ENCODE data around the gene ELMO1.
A peak's percentile ranks its signal among the peaks of the same experiment; 100 is the strongest.

Gene ELMO1

DNA sequence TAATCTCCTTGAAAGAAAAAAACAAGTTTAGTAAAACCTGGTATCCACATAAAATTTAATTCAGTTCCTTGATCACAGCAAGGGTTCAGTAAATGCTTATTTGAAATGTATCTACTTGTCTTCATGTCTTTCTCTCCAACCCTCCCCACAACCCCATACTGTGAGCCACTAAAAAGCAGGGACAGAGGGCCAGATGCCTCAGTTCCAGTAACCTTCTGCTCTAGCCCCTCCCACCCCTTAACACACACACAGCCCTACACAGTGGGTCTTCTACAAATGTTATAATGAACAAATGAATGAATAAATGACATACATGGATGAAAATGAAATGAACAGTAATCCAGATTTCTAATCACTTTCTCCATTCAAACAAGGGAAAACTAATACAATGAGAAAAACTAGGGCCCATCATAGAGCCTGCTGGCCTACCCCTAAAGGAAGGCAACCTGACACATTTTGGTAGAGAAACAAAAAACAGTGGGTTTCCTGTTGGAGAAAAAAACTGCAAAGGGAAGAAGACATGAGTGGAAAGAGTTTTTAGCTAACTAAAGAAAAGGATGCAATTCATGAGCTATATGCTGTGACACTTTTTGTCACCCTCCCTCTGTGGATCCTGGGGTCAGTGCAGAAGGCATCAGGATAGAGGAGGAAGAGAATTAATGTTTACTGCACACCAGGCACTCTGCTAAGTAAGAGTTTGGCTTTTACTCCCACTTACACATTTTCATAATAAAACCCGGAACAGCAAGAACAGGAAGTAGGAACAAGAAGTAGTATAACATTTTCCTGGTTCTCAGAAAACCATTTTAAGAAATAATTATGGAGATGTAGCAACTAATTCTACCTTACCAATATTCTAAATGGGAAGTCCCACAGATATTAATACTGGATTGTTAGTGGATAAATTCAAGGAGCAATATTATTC is 38.1 kb downstream of the ELMO1 start:
- H3K27ac Mint-ChIP-seq: peak overlapping the region; percentile 68 to 96
- peaks cover 0 to 11% of the 10 kb centered on the region in 2 donors for H3K9me3 Mint-ChIP-seq
- H3K4me1 Mint-ChIP-seq: peaks cover 79% of the 10 kb centered on the region
- peak overlapping the region; percentile 56 to 65 for H3K4me3 Mint-ChIP-seq
- ATAC-seq: peak; percentile 76
- no peak for DNase-seq
- no peaks in the 10 kb centered on the region for H3K27me3 Mint-ChIP-seq

GRCh38 chr7:37409461-37409860 is 39.2 kb downstream of the ELMO1 start:
- ATAC-seq: no peak
- Mint-ChIP-seq H3K4me3 (peak overlapping the region; percentile 77 to 78), H3K9me3 (peaks cover 0 to 11% of the 10 kb centered on the region in 2 donors), H3K27ac (peak overlapping the region; percentile 5 to 96), H3K27me3 (no peaks in the 10 kb centered on the region), H3K4me1 (peaks cover 79% of the 10 kb centered on the region)
- DNase-seq: no peak

DNA sequence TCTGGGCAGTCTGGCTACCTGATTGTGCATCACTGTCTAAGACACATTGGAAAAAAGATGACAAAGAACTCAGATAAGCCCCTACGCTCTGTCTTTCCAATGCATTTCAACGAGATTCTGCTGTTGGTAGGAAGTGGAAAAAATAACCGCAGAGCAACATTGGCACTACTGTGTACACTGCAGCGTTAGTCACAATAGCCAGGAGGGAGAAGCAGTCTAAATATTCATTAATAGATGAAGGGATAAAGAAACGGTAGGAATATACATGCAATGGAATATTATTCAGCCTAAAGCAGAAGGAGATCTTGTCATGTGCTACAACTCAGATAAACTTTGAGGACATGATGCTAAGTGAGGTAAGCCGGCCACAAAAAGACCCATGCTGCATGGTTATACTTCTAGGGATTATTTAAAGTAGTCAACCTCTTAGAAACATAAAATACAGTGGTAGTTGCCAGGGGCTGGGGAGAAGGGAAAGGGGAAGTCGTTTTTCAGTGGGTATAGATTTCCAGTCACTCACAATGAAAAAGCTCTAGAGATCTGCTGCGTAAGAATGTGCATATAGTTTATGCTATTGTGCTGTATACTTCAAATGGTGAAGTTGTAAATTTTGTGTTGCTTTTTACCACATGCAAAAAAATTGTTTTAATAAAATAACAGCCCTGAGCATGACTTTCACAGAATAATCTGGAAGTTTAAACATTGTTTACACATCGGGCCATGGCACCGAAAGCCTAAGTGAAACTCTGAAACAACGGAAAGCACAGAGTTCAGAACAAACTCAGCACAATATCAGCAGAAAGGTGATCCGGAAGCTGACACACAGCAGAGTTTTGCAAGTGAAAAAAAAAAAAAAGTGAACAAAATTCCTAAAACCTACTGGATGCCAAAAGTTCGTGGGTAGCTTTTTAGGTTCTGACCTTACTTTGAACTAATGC is 40.1 kb downstream of the ELMO1 start:
- DNase-seq: no peak
- Mint-ChIP-seq H3K4me3 (peak overlapping the region; percentile 77 to 78), H3K27ac (peak overlapping the region; percentile 43 to 72), H3K4me1 (peaks cover 76% of the 10 kb centered on the region), H3K27me3 (no peaks in the 10 kb centered on the region), H3K9me3 (peaks cover 0 to 11% of the 10 kb centered on the region in 2 donors)
- peak; percentile 65 for ATAC-seq

- no peak overlapping the region for H3K4me3 Mint-ChIP-seq
- H3K27ac Mint-ChIP-seq: no peak overlapping the region
- no peak for ATAC-seq
- DNase-seq: no peak
- peaks cover 49% of the 10 kb centered on the region for H3K4me1 Mint-ChIP-seq
- peaks cover 15 to 17% of the 10 kb centered on the region in 2 donors for H3K9me3 Mint-ChIP-seq
- H3K27me3 Mint-ChIP-seq: no peaks in the 10 kb centered on the region
These were observed 43.0 kb downstream of the ELMO1 start for GRCh38 chr7:37405603-37406122.

DNA sequence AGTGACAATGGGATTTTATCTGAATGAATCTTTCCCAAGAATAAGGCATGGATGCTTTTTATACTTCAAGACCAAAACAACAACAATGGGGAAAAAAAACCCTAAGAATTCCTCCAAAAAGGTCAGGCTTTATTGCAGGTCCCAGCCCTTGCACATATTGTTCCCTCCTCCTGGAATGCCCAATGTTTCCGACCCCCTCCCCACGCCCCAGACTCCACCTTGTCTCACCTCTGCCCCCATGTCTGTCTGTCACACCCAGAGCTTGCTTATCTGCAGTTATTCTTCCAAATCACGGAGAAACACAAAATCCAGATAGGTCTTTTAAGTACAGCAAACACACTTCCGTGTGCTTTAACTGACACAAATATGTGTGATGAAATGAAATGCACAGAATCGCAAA is 43.5 kb downstream of the ELMO1 start:
- Mint-ChIP-seq H3K27ac (no peak overlapping the region), H3K4me3 (no peak overlapping the region), H3K27me3 (no peaks in the 10 kb centered on the region), H3K4me1 (peaks cover 44% of the 10 kb centered on the region), H3K9me3 (peaks cover 15 to 17% of the 10 kb centered on the region in 2 donors)
- no peak for ATAC-seq
- DNase-seq: no peak

DNA sequence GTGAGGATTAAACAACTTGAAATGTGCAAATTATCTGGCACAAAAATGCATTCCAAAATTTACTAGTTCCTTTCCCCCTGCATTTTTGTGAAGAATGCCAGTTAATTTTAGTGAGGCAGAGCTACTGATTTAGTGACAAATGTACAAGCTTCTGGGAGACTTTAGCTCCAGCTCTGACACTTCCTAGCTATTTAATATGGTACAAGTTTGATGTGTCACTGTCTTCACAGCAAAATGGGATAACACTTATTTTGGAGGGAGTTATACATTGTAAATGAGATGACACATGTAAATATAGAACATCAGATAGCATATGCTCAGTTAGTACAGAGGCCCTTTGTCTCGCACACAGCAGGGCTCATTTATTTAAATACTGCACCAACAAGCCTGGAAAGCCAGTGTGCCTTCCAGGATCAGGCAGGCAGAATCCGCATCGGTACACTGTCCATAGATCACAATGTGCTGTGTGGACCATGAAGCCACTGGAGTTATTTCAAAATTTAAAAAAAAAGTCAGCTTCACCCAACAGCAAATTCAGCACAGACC is 48.7 kb downstream of the ELMO1 start:
- peaks cover 36% of the 10 kb centered on the region for H3K4me1 Mint-ChIP-seq

GRCh38 chr7:37398403-37398802 is 50.3 kb downstream of the ELMO1 start:
- no peak overlapping the region for H3K27ac Mint-ChIP-seq
- DNase-seq (no peak), ATAC-seq (no peak)
- H3K9me3 Mint-ChIP-seq: peaks cover 15 to 17% of the 10 kb centered on the region in 2 donors
- H3K4me1 Mint-ChIP-seq: peaks cover 51% of the 10 kb centered on the region
- H3K4me3 Mint-ChIP-seq: no peak overlapping the region
- no peaks in the 10 kb centered on the region for H3K27me3 Mint-ChIP-seq

More for the DNA sequence above, 48.7 kb downstream of the ELMO1 start:
- Mint-ChIP-seq H3K9me3 (peaks cover 15 to 17% of the 10 kb centered on the region in 2 donors), H3K27ac (no peak overlapping the region), H3K4me3 (no peak overlapping the region), H3K27me3 (no peaks in the 10 kb centered on the region)
- DNase-seq (no peak), ATAC-seq (no peak)

DNA sequence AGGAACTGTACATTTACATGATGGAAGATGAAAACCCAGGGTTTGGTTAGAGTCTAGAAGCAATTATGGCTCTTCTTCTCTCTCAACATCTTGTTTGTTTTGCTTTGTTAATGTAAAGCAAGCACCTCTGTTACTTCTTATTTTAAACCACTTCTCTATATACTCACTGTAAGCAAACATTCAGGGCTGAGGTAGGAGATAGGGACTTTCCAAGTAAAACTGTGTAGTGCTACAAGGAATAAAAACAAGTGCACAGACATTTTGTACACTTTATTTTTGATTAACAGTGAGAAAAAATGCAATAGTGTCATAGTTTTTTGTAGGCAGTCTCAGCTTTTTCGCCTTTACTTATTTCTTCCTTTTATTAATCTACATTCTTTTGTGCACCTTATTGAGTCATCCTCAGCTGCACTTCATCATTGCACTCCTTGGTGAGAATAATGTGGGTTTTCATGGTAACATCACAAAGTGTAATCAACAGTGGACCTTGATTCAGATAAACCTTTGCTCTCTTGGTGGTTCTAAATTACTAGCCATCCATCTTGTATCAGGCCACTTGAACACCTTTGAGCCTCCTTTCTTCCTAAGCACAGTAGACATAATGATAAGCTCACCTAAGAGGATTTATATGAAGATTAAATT is 52.9 kb downstream of the ELMO1 start:
- Mint-ChIP-seq H3K4me1 (peaks cover 67% of the 10 kb centered on the region), H3K9me3 (no peaks in the 10 kb centered on the region), H3K27ac (peak overlapping the region; percentile 71 to 92), H3K4me3 (no peak overlapping the region), H3K27me3 (no peaks in the 10 kb centered on the region)
- peak; percentile 96 for ATAC-seq
- DNase-seq: no peak

GRCh38 chr7:37394158-37394557 is 54.5 kb downstream of the ELMO1 start:
- Mint-ChIP-seq H3K9me3 (no peaks in the 10 kb centered on the region), H3K4me3 (no peak overlapping the region), H3K4me1 (peaks cover 64% of the 10 kb centered on the region), H3K27me3 (no peaks in the 10 kb centered on the region), H3K27ac (no peak overlapping the region)
- no peak for ATAC-seq
- no peak for DNase-seq

DNA sequence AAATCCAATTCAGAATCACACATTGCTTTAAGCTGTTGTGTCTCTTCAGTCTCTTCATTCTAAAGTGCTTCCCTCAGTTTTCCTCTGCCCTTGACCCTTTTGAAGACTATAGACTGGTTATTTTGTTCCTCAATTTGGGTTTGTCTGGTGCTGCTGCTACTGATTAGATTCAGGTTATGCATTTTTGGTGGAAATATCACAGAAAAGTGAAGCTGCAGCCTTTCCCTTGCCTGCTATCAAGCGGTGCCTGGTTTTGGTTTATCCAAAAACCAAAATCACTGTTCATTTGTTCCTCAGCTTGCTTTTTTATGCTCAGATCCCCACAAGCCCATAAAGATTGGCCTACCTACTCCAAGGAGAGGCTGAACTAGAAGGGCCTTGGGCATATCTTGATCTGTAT is 55.2 kb downstream of the ELMO1 start:
- peaks cover 60% of the 10 kb centered on the region for H3K4me1 Mint-ChIP-seq
- ATAC-seq (no peak), DNase-seq (no peak)
- no peak overlapping the region for H3K4me3 Mint-ChIP-seq
- no peaks in the 10 kb centered on the region for H3K9me3 Mint-ChIP-seq
- H3K27me3 Mint-ChIP-seq: no peaks in the 10 kb centered on the region
- H3K27ac Mint-ChIP-seq: no peak overlapping the region

- Mint-ChIP-seq H3K27me3 (no peaks in the 10 kb centered on the region), H3K27ac (peak overlapping the region in 1 of 2 donors; percentile 61), H3K4me3 (no peak overlapping the region), H3K9me3 (no peaks in the 10 kb centered on the region), H3K4me1 (peaks cover 59% of the 10 kb centered on the region)
- ATAC-seq: no peak
- no peak for DNase-seq
These were observed 56.0 kb downstream of the ELMO1 start for GRCh38 chr7:37392673-37393017.

GRCh38 chr7:37391791-37392672 is 56.6 kb downstream of the ELMO1 start:
- no peaks in the 10 kb centered on the region for H3K27me3 Mint-ChIP-seq
- H3K9me3 Mint-ChIP-seq: no peaks in the 10 kb centered on the region
- no peak for DNase-seq
- H3K4me3 Mint-ChIP-seq: no peak overlapping the region
- no peak for ATAC-seq
- H3K27ac Mint-ChIP-seq: no peak overlapping the region
- H3K4me1 Mint-ChIP-seq: peaks cover 59% of the 10 kb centered on the region

GRCh38 chr7:37390114-37390513 is 58.5 kb downstream of the ELMO1 start:
- H3K27me3 Mint-ChIP-seq: no peaks in the 10 kb centered on the region
- H3K4me1 Mint-ChIP-seq: peaks cover 54% of the 10 kb centered on the region
- H3K9me3 Mint-ChIP-seq: no peaks in the 10 kb centered on the region
- DNase-seq (no peak), ATAC-seq (no peak)
- H3K4me3 Mint-ChIP-seq: no peak overlapping the region
- H3K27ac Mint-ChIP-seq: no peak overlapping the region

- no peak for DNase-seq
- no peak overlapping the region for H3K27ac Mint-ChIP-seq
- H3K27me3 Mint-ChIP-seq: no peaks in the 10 kb centered on the region
- H3K4me1 Mint-ChIP-seq: peaks cover 41% of the 10 kb centered on the region
- H3K4me3 Mint-ChIP-seq: no peak overlapping the region
- no peak for ATAC-seq
- H3K9me3 Mint-ChIP-seq: no peaks in the 10 kb centered on the region
These were observed 59.9 kb downstream of the ELMO1 start for GRCh38 chr7:37388811-37389210.

All from stimulated activated naive CD8-positive, alpha-beta T cell treated with anti-CD3 and anti-CD28 coated beads, Interleukin-15, amount 100 ng/mL, for 72 hours (primary cell).